AG10803 (cell line): Measurements from ENCODE around the gene GPR108.
"Not testable (repeated sequence)": the region's sequence is repeated elsewhere in the genome, so short reads cannot be mapped to it uniquely, and the experiment has no call there.

Experiments
- DNase-seq: peaks from one replicate; pipeline ENCODE4 v3.0.0; 2010; ENCODE audit warnings: low read depth
- H3K4me3 ChIP-seq: 2 replicates; pipeline ENCODE4 v1.5.1; 2011; ENCODE audit warnings: mild to moderate bottlenecking, low read length, control low read depth
- CTCF ChIP-seq: conservative IDR thresholded peaks from 2 replicates; pipeline ENCODE4 v1.5.1; 2011; ENCODE audit warnings: mild to moderate bottlenecking, low read length, control low read depth, inconsistent platforms

GPR108 gene

GRCh38 chr19:6773323-6773931 lies 36.0 kb upstream of the GPR108 start:
- no peak for DNase-seq
- TF ChIP-seq CTCF = no peak
- no peak overlapping the region for H3K4me3 ChIP-seq

GRCh38 chr19:6772866-6773322 lies 35.5 kb upstream of the GPR108 start:
- no peak for TF ChIP-seq CTCF
- no peak overlapping the region for H3K4me3 ChIP-seq
- DNase-seq = no peak

- no peak for DNase-seq
- no peak for TF ChIP-seq CTCF
- no peak within 1 kb of the TSS for H3K4me3 ChIP-seq
Observed at GRCh38 chr19:6772028-6772865, 34.9 kb upstream of the GPR108 start, which contains the start of gene VAV1. Gene VAV1, plus strand, starts transcription at chr19:6772708. Its CDS starts 100 bp downstream, at chr19:6772808.

- not testable (repeated sequence) for H3K4me3 ChIP-seq, DNase-seq
Observed at GRCh38 chr19:6771648-6772027, 34.3 kb upstream of the GPR108 start.

- peak; percentile 26 for TF ChIP-seq CTCF
- DNase-seq = peak; percentile 15
- no peak overlapping the region for H3K4me3 ChIP-seq
Observed at GRCh38 chr19:6769006-6769619, 31.7 kb upstream of the GPR108 start.

- TF ChIP-seq CTCF = no peak
- DNase-seq = no peak
- no peak overlapping the region for H3K4me3 ChIP-seq
Observed at GRCh38 chr19:6768236-6768785, 30.9 kb upstream of the GPR108 start.
